ENCODE results near the gene CAPZB.

The CAPZB gene

GRCh38 chr1:19404748-19405147 is 80.6 kb downstream of the CAPZB start:
- no peak for DNase-seq

GRCh38 chr1:19403256-19403655 is 82.1 kb downstream of the CAPZB start:
- no peak for DNase-seq

GRCh38 chr1:19402031-19402813 is 83.1 kb downstream of the CAPZB start:
- no peak for DNase-seq

- no peak for DNase-seq
These were observed 83.8 kb downstream of the CAPZB start for GRCh38 chr1:19401535-19401889.

- DNase-seq, result no peak
These were observed 84.3 kb downstream of the CAPZB start for GRCh38 chr1:19400875-19401534.

DNA sequence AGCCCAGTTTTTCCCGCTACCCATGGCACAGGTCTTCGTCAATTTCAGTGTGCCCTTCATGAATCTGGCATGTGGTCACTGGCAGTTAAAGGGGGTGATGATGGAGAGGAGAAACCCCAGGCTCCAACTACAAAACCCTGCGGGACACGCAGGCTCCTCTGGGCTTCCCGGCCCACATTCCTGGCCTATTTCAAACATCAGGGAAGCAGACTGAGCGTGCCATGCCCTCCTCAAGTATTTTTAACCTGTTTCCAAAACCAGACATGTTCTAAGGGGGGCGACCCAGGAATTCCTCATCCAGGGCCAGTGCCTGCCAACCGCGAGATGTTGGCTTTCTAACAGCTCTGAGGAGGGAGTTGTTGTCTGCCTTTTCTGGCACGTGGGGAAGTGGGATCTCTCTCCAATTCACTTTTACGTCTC is 85.1 kb downstream of the CAPZB start:
- no peak for DNase-seq

- DNase-seq, result no peak
These were observed 87.0 kb downstream of the CAPZB start for GRCh38 chr1:19398309-19398760.

GRCh38 chr1:19397217-19397945 is 88.0 kb downstream of the CAPZB start:
- DNase-seq, result no peak

- no peak for DNase-seq
These were observed 89.1 kb downstream of the CAPZB start for GRCh38 chr1:19396280-19396679.

- no peak for DNase-seq
These were observed 89.6 kb downstream of the CAPZB start for GRCh38 chr1:19395678-19396192.

GRCh38 chr1:19393046-19393445 is 92.3 kb downstream of the CAPZB start:
- DNase-seq, result no peak

- DNase-seq, result no peak
These were observed 93.1 kb downstream of the CAPZB start for GRCh38 chr1:19392221-19392620.

DNA sequence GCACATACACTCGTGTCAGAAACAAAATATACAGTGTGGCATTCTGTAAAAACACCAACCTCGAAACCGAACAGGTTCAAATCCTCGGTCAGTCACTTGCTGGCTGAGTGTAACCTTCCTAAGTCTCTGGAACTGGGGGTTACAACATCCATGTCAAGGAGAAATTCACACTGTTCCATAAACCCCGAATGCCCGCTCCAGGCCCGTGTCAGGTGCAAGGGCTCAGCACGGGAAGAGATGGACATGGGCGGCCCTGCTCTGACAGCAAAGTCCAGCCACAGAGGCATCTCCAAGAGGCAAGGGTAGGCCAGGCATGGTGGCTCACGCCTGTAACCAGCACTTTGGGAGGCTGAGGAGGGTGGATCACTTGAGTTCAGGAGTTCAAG is 93.8 kb downstream of the CAPZB start:
- no peak for DNase-seq

GRCh38 chr1:19390901-19391595 is 94.3 kb downstream of the CAPZB start:
- peak; percentile 52 for DNase-seq

GRCh38 chr1:19390166-19390850 is 95.0 kb downstream of the CAPZB start:
- no peak for DNase-seq

DNA sequence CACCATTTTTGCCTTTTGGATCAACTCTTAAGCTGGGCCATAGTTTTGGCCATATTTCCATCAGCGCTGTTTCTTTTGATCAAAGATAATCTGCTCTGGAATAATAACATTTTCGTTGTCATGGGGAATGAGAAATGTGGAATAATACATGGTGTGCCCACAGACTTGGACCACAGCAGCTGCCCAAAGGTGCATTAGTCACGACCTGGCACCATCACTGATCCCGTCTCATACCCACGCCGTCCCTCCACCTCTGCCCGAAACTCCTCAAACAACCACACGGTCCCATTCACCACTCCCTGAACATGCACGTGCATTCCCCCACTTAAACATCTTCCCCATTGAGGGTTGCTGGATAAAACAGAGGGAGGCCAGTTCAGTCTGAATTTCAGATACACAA is 96.4 kb downstream of the CAPZB start:
- DNase-seq, result no peak

- DNase-seq, result no peak
These were observed 98.3 kb downstream of the CAPZB start for GRCh38 chr1:19387045-19387467.

- no peak for DNase-seq
These were observed 99.3 kb downstream of the CAPZB start for GRCh38 chr1:19385869-19386591.

- DNase-seq, result no peak
These were observed 100.1 kb downstream of the CAPZB start for GRCh38 chr1:19385221-19385620.

GRCh38 chr1:19384772-19385187 is 100.6 kb downstream of the CAPZB start:
- DNase-seq, result no peak

GRCh38 chr1:19384113-19384512 is 101.2 kb downstream of the CAPZB start:
- DNase-seq, result no peak

GRCh38 chr1:19382222-19382621 is 103.1 kb downstream of the CAPZB start:
- no peak for DNase-seq

Data from T-helper 9 cell (primary cell).